Right lobe of liver (tissue), 4 donors: Measurements from ENCODE around the gene CES2.

Source experiments
- CTCF ChIP-seq, 4 donors: fragments of 200-600 bp in 3 of 4; fragments of 450-650 bp in 1 of 4; IDR thresholded peaks; one replicate each; pipeline versions ENCODE4 v1.5.1 to v1.8.0; 2016 to 2022; ENCODE audit warnings: antibody characterized with exemption in 4 of 4, mild to moderate bottlenecking in 2 of 4
- POLR2A ChIP-seq: fragments of 450-650 bp; IDR thresholded peaks from one replicate; pipeline ENCODE4 v1.6.1; 2017; ENCODE audit warnings: antibody characterized with exemption, mild to moderate bottlenecking
- donor health status: DM: no; HTN: no; CAD: no.
- donor health status: DM: no; HTN: no; CAD: no.
- donor health status: DM: no; HTN: yes; CAD: no.

GRCh38 chr16:66894948-66895688, 40.2 kb upstream of the CES2 start:
- TF ChIP-seq POLR2A (no peak), CTCF (IDR thresholded peaks at IDR 0.05) (peak; percentile 82 to 85 (median 82))
